ENCODE measurements around the gene SNX30. TPM values are rescaled to one million over a fixed set of nuclear protein-coding genes. Genes with fewer than 3 reads are reported as not detected.

SNX30 gene
- total and polyA plus RNA-seq, 2 experiments from 2014 or later = 8.5 to 26.7 TPM

GRCh38 chr9:112761912-112762655 is 11.5 kb downstream of the SNX30 start:
- no peak overlapping the region for H3K4me3 ChIP-seq
- peaks cover 97% of the 10 kb centered on the region for H3K79me2 ChIP-seq (ENCODE audit: insufficient read depth)
- no peaks in the 10 kb centered on the region for H3K36me3 ChIP-seq (ENCODE audit: low read depth)
- peaks cover 46% of the 10 kb centered on the region for H3F3A ChIP-seq (ENCODE audit: insufficient read depth)
- 75 to 76% methylated on average over 12 of the region's 12 CpGs for WGBS, 2 experiments (ENCODE audit: low coverage in 1 of 2, low lambda C conversion rate in 2 of 2, missing lambda C conversion rate in 2 of 2)
- TF ChIP-seq EZH2 (IDR thresholded peaks at IDR 0.05; ENCODE audit: insufficient read depth, poor library complexity, severe bottlenecking) (no peak), EZH2phosphoT487 (IDR thresholded peaks at IDR 0.05; ENCODE audit: insufficient read depth, low read depth) (no peak)
- no peaks in the 10 kb centered on the region for H3K9me3 ChIP-seq (ENCODE audit: low read depth)
- peak; percentile 78 for DNase-seq
- peak overlapping the region; percentile 32 for H3K4me2 ChIP-seq (ENCODE audit: unreplicated experiment)
- no peaks in the 10 kb centered on the region for H3K9me2 ChIP-seq (ENCODE audit: insufficient read depth)
- in situ Hi-C loops (cut with MboI) = no loop called here
- H2AFZ ChIP-seq = no peak overlapping the region
- H3K9ac ChIP-seq = no peak overlapping the region
- peaks cover 43% of the 10 kb centered on the region for H3K4me1 ChIP-seq (ENCODE audit: insufficient read depth)
- peak overlapping the region; percentile 39; the same call in 1 of the 2 replicates for H3K27ac ChIP-seq
- no peaks in the 10 kb centered on the region for H4K20me1 ChIP-seq (ENCODE audit: insufficient read depth)
- H3K27me3 ChIP-seq (replicated peaks; ENCODE audit: insufficient read depth) = no peaks in the 10 kb centered on the region

GRCh38 chr9:112762726-112763518 is 12.4 kb downstream of the SNX30 start:
- H3K27me3 ChIP-seq (replicated peaks; ENCODE audit: insufficient read depth) = no peaks in the 10 kb centered on the region
- WGBS, 2 experiments (ENCODE audit: low coverage in 1 of 2, low lambda C conversion rate in 2 of 2, missing lambda C conversion rate in 2 of 2) = 94 to 97% methylated on average over 13 of the region's 13 CpGs
- H3K9me2 ChIP-seq (ENCODE audit: insufficient read depth) = no peaks in the 10 kb centered on the region
- in situ Hi-C loops (cut with MboI) = no loop called here
- peaks cover 97% of the 10 kb centered on the region for H3K79me2 ChIP-seq (ENCODE audit: insufficient read depth)
- no peaks in the 10 kb centered on the region for H3K9me3 ChIP-seq (ENCODE audit: low read depth)
- H3K4me1 ChIP-seq (ENCODE audit: insufficient read depth) = peaks cover 35% of the 10 kb centered on the region
- H3K9ac ChIP-seq = no peak overlapping the region
- H3K4me3 ChIP-seq = no peak overlapping the region
- DNase-seq = no peak
- H4K20me1 ChIP-seq (ENCODE audit: insufficient read depth) = no peaks in the 10 kb centered on the region
- TF ChIP-seq EZH2 (IDR thresholded peaks at IDR 0.05; ENCODE audit: insufficient read depth, poor library complexity, severe bottlenecking) = no peak
- TF ChIP-seq EZH2phosphoT487 (IDR thresholded peaks at IDR 0.05; ENCODE audit: insufficient read depth, low read depth) = no peak
- no peaks in the 10 kb centered on the region for H3K36me3 ChIP-seq (ENCODE audit: low read depth)
- H3K27ac ChIP-seq = no peak overlapping the region
- no peak overlapping the region for H3K4me2 ChIP-seq (ENCODE audit: unreplicated experiment)
- peaks cover 38% of the 10 kb centered on the region for H3F3A ChIP-seq (ENCODE audit: insufficient read depth)
- no peak overlapping the region for H2AFZ ChIP-seq

GRCh38 chr9:112764344-112764743 is 13.8 kb downstream of the SNX30 start:
- Histone ChIP-seq H3K36me3 (ENCODE audit: low read depth) (no peaks in the 10 kb centered on the region), H2AFZ (no peak overlapping the region), H3K9me2 (ENCODE audit: insufficient read depth) (no peaks in the 10 kb centered on the region), H3F3A (ENCODE audit: insufficient read depth) (peaks cover 38% of the 10 kb centered on the region), H4K20me1 (ENCODE audit: insufficient read depth) (no peaks in the 10 kb centered on the region), H3K4me3 (peak overlapping the region; percentile 34), H3K79me2 (ENCODE audit: insufficient read depth) (peaks cover 97% of the 10 kb centered on the region), H3K9me3 (ENCODE audit: low read depth) (no peaks in the 10 kb centered on the region), H3K9ac (no peak overlapping the region), H3K4me2 (ENCODE audit: unreplicated experiment) (peak overlapping the region; percentile 58), H3K27me3 (replicated peaks; ENCODE audit: insufficient read depth) (no peaks in the 10 kb centered on the region), H3K27ac (peak overlapping the region; percentile 51), H3K4me1 (ENCODE audit: insufficient read depth) (peaks cover 33% of the 10 kb centered on the region)
- DNase-seq = peak; percentile 94
- TF ChIP-seq EZH2 (IDR thresholded peaks at IDR 0.05; ENCODE audit: insufficient read depth, poor library complexity, severe bottlenecking) (no peak), EZH2phosphoT487 (IDR thresholded peaks at IDR 0.05; ENCODE audit: insufficient read depth, low read depth) (no peak)
- 43 to 46% methylated on average over 5 of the region's 5 CpGs for WGBS, 2 experiments (ENCODE audit: low coverage in 1 of 2, low lambda C conversion rate in 2 of 2, missing lambda C conversion rate in 2 of 2)
- in situ Hi-C loops (cut with MboI) = no loop called here

GRCh38 chr9:112764837-112765236 is 14.3 kb downstream of the SNX30 start:
- Histone ChIP-seq H3K4me1 (ENCODE audit: insufficient read depth) (peaks cover 33% of the 10 kb centered on the region), H3F3A (ENCODE audit: insufficient read depth) (peaks cover 38% of the 10 kb centered on the region), H3K9me2 (ENCODE audit: insufficient read depth) (no peaks in the 10 kb centered on the region), H4K20me1 (ENCODE audit: insufficient read depth) (no peaks in the 10 kb centered on the region), H3K27me3 (replicated peaks; ENCODE audit: insufficient read depth) (no peaks in the 10 kb centered on the region), H3K79me2 (ENCODE audit: insufficient read depth) (peaks cover 97% of the 10 kb centered on the region), H3K27ac (peak overlapping the region; percentile 51), H3K9ac (0 out of 2 replicates have a peak overlapping the region, but pooled peaks have one; percentile 8), H3K4me3 (peak overlapping the region; percentile 34), H3K9me3 (ENCODE audit: low read depth) (no peaks in the 10 kb centered on the region), H2AFZ (no peak overlapping the region), H3K4me2 (ENCODE audit: unreplicated experiment) (peak overlapping the region; percentile 58), H3K36me3 (ENCODE audit: low read depth) (no peaks in the 10 kb centered on the region)
- DNase-seq = no peak
- 78 to 79% methylated on average over 7 of the region's 7 CpGs for WGBS, 2 experiments (ENCODE audit: low coverage in 1 of 2, low lambda C conversion rate in 2 of 2, missing lambda C conversion rate in 2 of 2)
- TF ChIP-seq EZH2phosphoT487 (IDR thresholded peaks at IDR 0.05; ENCODE audit: insufficient read depth, low read depth) (no peak), EZH2 (IDR thresholded peaks at IDR 0.05; ENCODE audit: insufficient read depth, poor library complexity, severe bottlenecking) (no peak)
- in situ Hi-C loops (cut with MboI) = no loop called here
